ENCODE results near the gene PBX1.
A peak's percentile ranks its signal among the peaks of the same experiment; 100 is the strongest.

The PBX1 gene

DNA sequence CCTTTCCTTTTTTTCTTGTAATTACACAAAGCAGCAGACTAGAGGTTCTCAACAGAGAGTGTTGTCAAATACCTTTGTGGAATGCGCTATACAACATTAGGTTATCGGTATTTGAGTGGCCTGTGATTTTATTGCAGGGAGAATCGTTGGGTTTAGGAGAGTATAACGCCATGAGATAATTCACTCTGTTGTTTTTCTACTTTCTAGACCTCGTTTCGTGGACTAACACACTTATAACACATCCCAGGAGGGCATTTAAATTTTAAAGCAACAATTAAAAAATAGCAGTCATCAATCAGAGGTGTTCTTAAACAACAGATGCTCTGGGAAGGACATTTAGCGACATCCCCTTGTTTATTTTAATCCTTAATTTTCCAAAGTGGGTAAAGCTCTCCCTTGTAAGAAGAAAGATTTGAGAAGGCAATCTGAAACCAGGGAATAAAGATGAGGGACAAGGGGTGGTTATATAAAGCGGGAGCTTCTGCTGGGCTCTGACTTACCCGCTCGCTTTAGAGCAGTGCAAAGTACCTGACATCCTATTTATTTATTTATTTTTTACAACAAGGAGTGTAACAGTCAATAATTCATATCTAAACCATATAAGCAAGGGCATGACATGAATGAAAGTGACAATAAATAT is 4.9 kb downstream of the PBX1 start (continued):
- TF ChIP-seq ZBTB21 (tag by site-specific recombination; IDR thresholded peaks at IDR 0.05): no peak
- no peak for TF ChIP-seq ZNF335 (tag by site-specific recombination; conservative IDR thresholded peaks at IDR 0.05)
- no peak for TF ChIP-seq ZFP37 (tag by site-specific recombination; IDR thresholded peaks at IDR 0.05)
- TF ChIP-seq ZNF394 (tag by site-specific recombination; IDR thresholded peaks at IDR 0.05; ENCODE audit: borderline replicate concordance): no peak
- no peak for TF ChIP-seq ZNF175 (tag by site-specific recombination; IDR thresholded peaks at IDR 0.05)
- TF ChIP-seq ZNF423 (tag by site-specific recombination; IDR thresholded peaks at IDR 0.05): no peak
- TF ChIP-seq ZNF747 (tag by site-specific recombination; IDR thresholded peaks at IDR 0.05): no peak
- 0 out of 2 replicates have a peak, but pooled peaks have one; percentile 17 for TF ChIP-seq ZSCAN4 (tag by site-specific recombination; IDR thresholded peaks at IDR 0.05)
- TF ChIP-seq MZF1 (tag by site-specific recombination; IDR thresholded peaks at IDR 0.05; ENCODE audit: borderline replicate concordance): no peak
- 0 out of 2 replicates have a peak, but pooled peaks have one; percentile 11 for TF ChIP-seq ZBTB8A (tag by site-specific recombination; IDR thresholded peaks at IDR 0.05)
- TF ChIP-seq ZNF548 (tag by site-specific recombination; IDR thresholded peaks at IDR 0.05): no peak
- TF ChIP-seq ZNF529 (tag by site-specific recombination; IDR thresholded peaks at IDR 0.05; ENCODE audit: insufficient replicate concordance): no peak
- TF ChIP-seq HOXD13 (CRISPR knock-in tag; IDR thresholded peaks at IDR 0.05; ENCODE audit: borderline replicate concordance): no peak
- TF ChIP-seq ZNF585B (tag by site-specific recombination; IDR thresholded peaks at IDR 0.05): no peak
- TF ChIP-seq GLIS2 (tag by site-specific recombination; IDR thresholded peaks at IDR 0.05): no peak
- TF ChIP-seq ZNF362 (tag by site-specific recombination; IDR thresholded peaks at IDR 0.05): no peak
- no peak for TF ChIP-seq ZNF292 (tag by site-specific recombination; IDR thresholded peaks at IDR 0.05; ENCODE audit: borderline replicate concordance, low read depth)
- TF ChIP-seq ZSCAN16 (tag by site-specific recombination; IDR thresholded peaks at IDR 0.05): 0 out of 2 replicates have a peak, but pooled peaks have one; percentile 38
- no peak for TF ChIP-seq PBX3 (CRISPR knock-in tag; IDR thresholded peaks at IDR 0.05)
- peak; percentile 51; the same call in 1 of the 2 replicates for TF ChIP-seq OSR2 (tag by site-specific recombination; IDR thresholded peaks at IDR 0.05)
- TF ChIP-seq, protein P1, sequence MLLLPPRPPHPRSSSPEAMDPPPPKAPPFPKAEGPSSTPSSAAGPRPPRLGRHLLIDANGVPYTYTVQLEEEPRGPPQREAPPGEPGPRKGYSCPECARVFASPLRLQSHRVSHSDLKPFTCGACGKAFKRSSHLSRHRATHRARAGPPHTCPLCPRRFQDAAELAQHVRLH (tag by site-specific recombination; IDR thresholded peaks at IDR 0.05): peak; percentile 81; the same call in 1 of the 2 replicates
- no peak for TF ChIP-seq ZNF677 (tag by site-specific recombination; IDR thresholded peaks at IDR 0.05)
- no peak for TF ChIP-seq ZNF354C (tag by site-specific recombination; IDR thresholded peaks at IDR 0.05; ENCODE audit: borderline replicate concordance, low read depth)
- no peak for TF ChIP-seq ZNF600 (tag by site-specific recombination; IDR thresholded peaks at IDR 0.05)
- TF ChIP-seq, protein P2, sequence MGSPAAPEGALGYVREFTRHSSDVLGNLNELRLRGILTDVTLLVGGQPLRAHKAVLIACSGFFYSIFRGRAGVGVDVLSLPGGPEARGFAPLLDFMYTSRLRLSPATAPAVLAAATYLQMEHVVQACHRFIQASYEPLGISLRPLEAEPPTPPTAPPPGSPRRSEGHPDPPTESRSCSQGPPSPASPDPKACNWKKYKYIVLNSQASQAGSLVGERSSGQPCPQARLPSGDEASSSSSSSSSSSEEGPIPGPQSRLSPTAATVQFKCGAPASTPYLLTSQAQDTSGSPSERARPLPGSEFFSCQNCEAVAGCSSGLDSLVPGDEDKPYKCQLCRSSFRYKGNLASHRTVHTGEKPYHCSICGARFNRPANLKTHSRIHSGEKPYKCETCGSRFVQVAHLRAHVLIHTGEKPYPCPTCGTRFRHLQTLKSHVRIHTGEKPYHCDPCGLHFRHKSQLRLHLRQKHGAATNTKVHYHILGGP (tag by site-specific recombination; IDR thresholded peaks at IDR 0.05): no peak; the same call in none of the 2 replicates
- no peak for TF ChIP-seq ZNF138 (tag by site-specific recombination; IDR thresholded peaks at IDR 0.05; ENCODE audit: borderline replicate concordance)
- no peak for TF ChIP-seq ZNF544 (tag by site-specific recombination; IDR thresholded peaks at IDR 0.05)
- 0 out of 2 replicates have a peak, but pooled peaks have one; percentile 18 for TF ChIP-seq ZNF449 (tag by site-specific recombination; IDR thresholded peaks at IDR 0.05)
- TF ChIP-seq ZNF202 (tag by site-specific recombination; IDR thresholded peaks at IDR 0.05; ENCODE audit: borderline replicate concordance): no peak
- TF ChIP-seq, protein P3, sequence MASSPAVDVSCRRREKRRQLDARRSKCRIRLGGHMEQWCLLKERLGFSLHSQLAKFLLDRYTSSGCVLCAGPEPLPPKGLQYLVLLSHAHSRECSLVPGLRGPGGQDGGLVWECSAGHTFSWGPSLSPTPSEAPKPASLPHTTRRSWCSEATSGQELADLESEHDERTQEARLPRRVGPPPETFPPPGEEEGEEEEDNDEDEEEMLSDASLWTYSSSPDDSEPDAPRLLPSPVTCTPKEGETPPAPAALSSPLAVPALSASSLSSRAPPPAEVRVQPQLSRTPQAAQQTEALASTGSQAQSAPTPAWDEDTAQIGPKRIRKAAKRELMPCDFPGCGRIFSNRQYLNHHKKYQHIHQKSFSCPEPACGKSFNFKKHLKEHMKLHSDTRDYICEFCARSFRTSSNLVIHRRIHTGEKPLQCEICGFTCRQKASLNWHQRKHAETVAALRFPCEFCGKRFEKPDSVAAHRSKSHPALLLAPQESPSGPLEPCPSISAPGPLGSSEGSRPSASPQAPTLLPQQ (tag by site-specific recombination; IDR thresholded peaks at IDR 0.05): no peak
- no peak for TF ChIP-seq ZFP41 (tag by site-specific recombination; IDR thresholded peaks at IDR 0.05; ENCODE audit: borderline replicate concordance)
- peak; percentile 44; the same call in 1 of the 2 replicates for TF ChIP-seq TRIM28 (IDR thresholded peaks at IDR 0.05; ENCODE audit: borderline replicate concordance, low read length)
